ENCODE measurements around the gene PRR15L. TPM values are rescaled to one million over a fixed set of nuclear protein-coding genes. Genes with fewer than 3 reads are reported as not detected.

Gene PRR15L
- total RNA-seq, 1 donor from 2014 or later, result not detected

GRCh38 chr17:47955497-47956461 lies 1.9 kb downstream of the PRR15L start:
- TF ChIP-seq CTCF (IDR thresholded peaks at IDR 0.05; ENCODE audit: partially characterized antibody, unreplicated experiment), result no peak
- Mint-ChIP-seq H3K4me1 (ENCODE audit: low read depth, unreplicated experiment) (peaks cover 5% of the 10 kb centered on the region), H3K27ac (ENCODE audit: unreplicated experiment) (no peak overlapping the region), H3K36me3 (ENCODE audit: unreplicated experiment) (no peaks in the 10 kb centered on the region), H3K9me3 (ENCODE audit: unreplicated experiment) (no peaks in the 10 kb centered on the region), H3K27me3 (ENCODE audit: unreplicated experiment) (no peaks in the 10 kb centered on the region), H3K4me3 (ENCODE audit: unreplicated experiment) (no peak overlapping the region)
- DNase-seq, result no peak

- Mint-ChIP-seq H3K4me3 (ENCODE audit: unreplicated experiment) (no peak overlapping the region), H3K4me1 (ENCODE audit: low read depth, unreplicated experiment) (peaks cover 7% of the 10 kb centered on the region), H3K9me3 (ENCODE audit: unreplicated experiment) (no peaks in the 10 kb centered on the region), H3K36me3 (ENCODE audit: unreplicated experiment) (no peaks in the 10 kb centered on the region), H3K27ac (ENCODE audit: unreplicated experiment) (no peak overlapping the region), H3K27me3 (ENCODE audit: unreplicated experiment) (peaks cover 1% of the 10 kb centered on the region)
- DNase-seq, result no peak
- peak; percentile 34 for TF ChIP-seq CTCF (IDR thresholded peaks at IDR 0.05; ENCODE audit: partially characterized antibody, unreplicated experiment)
Observed at GRCh38 chr17:47953909-47954308, 3.8 kb downstream of the PRR15L start.

- DNase-seq, result no peak
- no peak for TF ChIP-seq CTCF (IDR thresholded peaks at IDR 0.05; ENCODE audit: partially characterized antibody, unreplicated experiment)
- H3K27me3 Mint-ChIP-seq (ENCODE audit: unreplicated experiment), result peaks cover 1% of the 10 kb centered on the region
- no peaks in the 10 kb centered on the region for H3K9me3 Mint-ChIP-seq (ENCODE audit: unreplicated experiment)
- H3K4me1 Mint-ChIP-seq (ENCODE audit: low read depth, unreplicated experiment), result peaks cover 8% of the 10 kb centered on the region
- H3K36me3 Mint-ChIP-seq (ENCODE audit: unreplicated experiment), result no peaks in the 10 kb centered on the region
- H3K27ac Mint-ChIP-seq (ENCODE audit: unreplicated experiment), result no peak overlapping the region
- no peak overlapping the region for H3K4me3 Mint-ChIP-seq (ENCODE audit: unreplicated experiment)
Observed at GRCh38 chr17:47952171-47953021, 5.3 kb downstream of the PRR15L start.

GRCh38 chr17:47950448-47950847 lies 7.2 kb downstream of the PRR15L start:
- no peak for DNase-seq
- no peak for TF ChIP-seq CTCF (IDR thresholded peaks at IDR 0.05; ENCODE audit: partially characterized antibody, unreplicated experiment)
- H3K27me3 Mint-ChIP-seq (ENCODE audit: unreplicated experiment), result peaks cover 1% of the 10 kb centered on the region
- peaks cover 5% of the 10 kb centered on the region for H3K4me1 Mint-ChIP-seq (ENCODE audit: low read depth, unreplicated experiment)
- H3K9me3 Mint-ChIP-seq (ENCODE audit: unreplicated experiment), result no peaks in the 10 kb centered on the region
- no peak overlapping the region for H3K4me3 Mint-ChIP-seq (ENCODE audit: unreplicated experiment)
- no peak overlapping the region for H3K27ac Mint-ChIP-seq (ENCODE audit: unreplicated experiment)
- no peaks in the 10 kb centered on the region for H3K36me3 Mint-ChIP-seq (ENCODE audit: unreplicated experiment)
